Omental fat pad (tissue), 4 donors: ENCODE measurements around the gene ANO2. TPM values are rescaled to one million over a fixed set of nuclear protein-coding genes. Genes with fewer than 3 reads are reported as not detected.

Experiments used
- ATAC-seq: fragments of 150-250 bp; one replicate; pipeline ENCODE4 v1.9.1; 2016; ENCODE audit warnings: mild to moderate bottlenecking, moderate library complexity; ENCODE audit not compliant: low FRiP score
- DNase-seq: peaks from one replicate; pipeline ENCODE4 v3.0.0-alpha.2; 2019; ENCODE audit warnings: low spot score
- CTCF ChIP-seq, 3 donors: fragments of 450-650 bp; IDR thresholded peaks; one replicate each; pipeline ENCODE4 v1.5.1; 2016 to 2017; ENCODE audit warnings: antibody characterized with exemption in 3 of 3, mild to moderate bottlenecking in 3 of 3, moderate library complexity in 2 of 3
- total RNA-seq, 4 donors: library from RNA; depleted of rRNA; stranded (reverse); fragments of >200 nt; gene quantifications; one replicate each; pipeline ENCODE4 v1.1.0, GENCODE V29; 2016

ANO2 gene
- total RNA-seq, 4 donors from 2014 or later, result 7.0 to 95.0 (median 20.8) TPM

GRCh38 chr12:5904441-5904840 lies 40.6 kb downstream of the ANO2 start:
- ATAC-seq (no peak), DNase-seq (no peak)
- no peak for TF ChIP-seq CTCF (IDR thresholded peaks at IDR 0.05)

- no peak for TF ChIP-seq CTCF (IDR thresholded peaks at IDR 0.05)
- DNase-seq (no peak), ATAC-seq (no peak)
Measured at GRCh38 chr12:5902736-5903135, 42.3 kb downstream of the ANO2 start.

- no peak for TF ChIP-seq CTCF (IDR thresholded peaks at IDR 0.05)
- ATAC-seq (no peak), DNase-seq (no peak)
Measured at GRCh38 chr12:5901416-5901815, 43.6 kb downstream of the ANO2 start.

- ATAC-seq, result no peak
Measured at GRCh38 chr12:5900533-5901205, 44.4 kb downstream of the ANO2 start.

GRCh38 chr12:5900076-5900475 lies 45.0 kb downstream of the ANO2 start:
- no peak for TF ChIP-seq CTCF (IDR thresholded peaks at IDR 0.05)
- DNase-seq (no peak), ATAC-seq (no peak)

More at GRCh38 chr12:5900533-5901205, 44.4 kb downstream of the ANO2 start:
- no peak for TF ChIP-seq CTCF (IDR thresholded peaks at IDR 0.05)
- DNase-seq, result no peak

- ATAC-seq, result no peak
- DNase-seq, result no peak
- TF ChIP-seq CTCF (IDR thresholded peaks at IDR 0.05), result no peak
Measured at GRCh38 chr12:5899675-5900074, 45.4 kb downstream of the ANO2 start.

- no peak for TF ChIP-seq CTCF (IDR thresholded peaks at IDR 0.05)
- ATAC-seq (no peak), DNase-seq (no peak)
Measured at GRCh38 chr12:5898874-5899273, 46.2 kb downstream of the ANO2 start.
